ENCODE results near the gene BCL6B.
A peak's percentile ranks its signal among the peaks of the same experiment; 100 is the strongest.

Gene BCL6B

GRCh38 chr17:7007143-7007542, 15.7 kb upstream of the BCL6B start:
- FAIRE-seq (no peak), DNase-seq (ENCODE audit: insufficient read length, low spot score) (no peak)

- FAIRE-seq: no peak
- DNase-seq (ENCODE audit: insufficient read length, low spot score): no peak
Observed at GRCh38 chr17:7010523-7010922, 12.3 kb upstream of the BCL6B start.

- DNase-seq (ENCODE audit: insufficient read length, low spot score) (no peak), FAIRE-seq (no peak)
Observed at GRCh38 chr17:7011415-7011814, 11.4 kb upstream of the BCL6B start.

- no peak for DNase-seq (ENCODE audit: insufficient read length, low spot score)
- FAIRE-seq: no peak
Observed at GRCh38 chr17:7011942-7012254, 11.0 kb upstream of the BCL6B start.

- DNase-seq (ENCODE audit: insufficient read length, low spot score) (peak; percentile 78), FAIRE-seq (peak; percentile 94)
Observed at GRCh38 chr17:7014261-7014994, 8.4 kb upstream of the BCL6B start.

- DNase-seq (ENCODE audit: insufficient read length, low spot score) (no peak), FAIRE-seq (no peak)
Observed at GRCh38 chr17:7014995-7015958, 7.6 kb upstream of the BCL6B start.

GRCh38 chr17:7016418-7016817, 6.4 kb upstream of the BCL6B start:
- no peak for DNase-seq (ENCODE audit: insufficient read length, low spot score)
- FAIRE-seq: no peak

- DNase-seq (ENCODE audit: insufficient read length, low spot score): no peak
- FAIRE-seq: no peak
Observed at GRCh38 chr17:7016886-7017826, 5.7 kb upstream of the BCL6B start.

- no peak for DNase-seq (ENCODE audit: insufficient read length, low spot score)
- FAIRE-seq: no peak
Observed at GRCh38 chr17:7017827-7018200, 5.0 kb upstream of the BCL6B start.

GRCh38 chr17:7018331-7018964, 4.4 kb upstream of the BCL6B start:
- FAIRE-seq: no peak

GRCh38 chr17:7019367-7019766, 3.5 kb upstream of the BCL6B start:
- FAIRE-seq (no peak), DNase-seq (ENCODE audit: insufficient read length, low spot score) (no peak)

More at GRCh38 chr17:7018331-7018964, 4.4 kb upstream of the BCL6B start:
- no peak for DNase-seq (ENCODE audit: insufficient read length, low spot score)

- FAIRE-seq (no peak), DNase-seq (ENCODE audit: insufficient read length, low spot score) (no peak)
Observed at GRCh38 chr17:7019839-7020519, 2.9 kb upstream of the BCL6B start.

- DNase-seq (ENCODE audit: insufficient read length, low spot score): no peak
- peak; percentile 67 for FAIRE-seq
Observed at GRCh38 chr17:7020894-7021664, 1.8 kb upstream of the BCL6B start.

GRCh38 chr17:7021993-7022778, 664 bp upstream of the BCL6B start:
- FAIRE-seq (peak; percentile 83), DNase-seq (ENCODE audit: insufficient read length, low spot score) (peak; percentile 77)

GRCh38 chr17:7023576-7024401, 939 bp downstream of the BCL6B start:
- FAIRE-seq: peak; percentile 89
- peak; percentile 84 for DNase-seq (ENCODE audit: insufficient read length, low spot score)

GRCh38 chr17:7024402-7024785, 1.5 kb downstream of the BCL6B start:
- DNase-seq (ENCODE audit: insufficient read length, low spot score): no peak

GRCh38 chr17:7025245-7025644, 2.4 kb downstream of the BCL6B start:
- DNase-seq (ENCODE audit: insufficient read length, low spot score): no peak
- no peak for FAIRE-seq

More at GRCh38 chr17:7024402-7024785, 1.5 kb downstream of the BCL6B start:
- FAIRE-seq: no peak

All from GM19239 (cell line).